HG03460 (cell line): ENCODE measurements around the gene GPR158.

Source experiments
- ATAC-seq: cut with Tn5 transposase; IDR thresholded peaks from one replicate; pipeline ENCODE4 v1.9.1; 2021; ENCODE audit not compliant: unreplicated experiment

The GPR158 gene

DNA sequence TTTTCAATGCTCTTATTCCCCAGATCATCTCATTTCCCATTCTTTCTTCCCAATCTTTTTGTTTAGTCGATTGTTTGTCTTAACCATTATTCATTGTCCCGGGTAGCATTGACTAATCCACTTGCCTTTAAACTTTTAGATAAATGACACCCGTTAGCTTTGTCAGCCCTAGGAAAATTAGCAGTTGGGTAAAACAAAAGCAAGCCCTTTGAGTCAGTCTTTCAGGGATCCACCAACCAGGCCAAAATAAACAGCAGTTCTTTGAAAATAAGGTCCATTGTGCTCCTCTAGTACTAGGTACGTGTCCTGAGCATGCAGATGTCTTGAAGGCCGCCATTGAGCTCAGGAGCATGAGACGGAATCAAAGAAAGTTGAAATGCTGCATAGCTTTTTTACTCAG lies 389.6 kb downstream of the GPR158 start:
- ATAC-seq = no peak

DNA sequence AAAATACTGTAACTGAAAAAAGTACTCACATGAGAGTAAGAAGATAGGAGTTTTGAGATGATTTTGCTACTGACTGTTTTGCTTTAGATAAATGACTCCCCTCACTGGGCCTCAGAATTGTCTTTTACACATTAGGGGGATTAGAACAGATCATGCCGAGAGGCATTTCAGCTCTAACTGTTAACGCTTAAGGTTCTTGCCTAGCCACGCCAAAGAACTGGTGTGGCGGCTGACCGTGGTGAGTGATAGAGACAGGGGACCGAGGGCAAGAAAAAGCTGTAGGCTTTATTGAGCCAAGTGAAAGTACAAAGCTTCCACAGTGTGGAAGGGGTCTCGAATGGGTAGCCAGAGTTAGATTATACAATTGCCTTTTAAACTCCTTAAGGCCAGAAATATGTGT lies 390.8 kb downstream of the GPR158 start:
- no peak for ATAC-seq

DNA sequence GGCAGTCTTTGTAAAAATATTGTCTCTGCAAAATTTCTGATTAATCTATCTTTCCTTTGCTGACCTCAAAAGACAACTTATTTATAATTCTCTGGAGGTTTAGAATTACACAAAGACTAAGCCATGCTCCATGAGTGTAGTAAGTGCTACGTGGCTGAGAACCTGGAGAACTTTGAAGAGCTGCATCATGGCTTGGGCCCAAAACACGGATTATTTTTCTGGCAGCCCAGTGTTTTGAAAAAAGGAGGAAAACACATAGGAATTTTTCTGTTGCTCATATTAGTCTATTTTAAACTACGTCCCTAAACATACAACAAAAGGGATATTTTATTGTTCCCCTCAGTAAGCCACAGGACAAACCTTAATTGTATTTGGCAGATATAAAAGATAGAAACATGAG lies 398.5 kb downstream of the GPR158 start:
- no peak for ATAC-seq

DNA sequence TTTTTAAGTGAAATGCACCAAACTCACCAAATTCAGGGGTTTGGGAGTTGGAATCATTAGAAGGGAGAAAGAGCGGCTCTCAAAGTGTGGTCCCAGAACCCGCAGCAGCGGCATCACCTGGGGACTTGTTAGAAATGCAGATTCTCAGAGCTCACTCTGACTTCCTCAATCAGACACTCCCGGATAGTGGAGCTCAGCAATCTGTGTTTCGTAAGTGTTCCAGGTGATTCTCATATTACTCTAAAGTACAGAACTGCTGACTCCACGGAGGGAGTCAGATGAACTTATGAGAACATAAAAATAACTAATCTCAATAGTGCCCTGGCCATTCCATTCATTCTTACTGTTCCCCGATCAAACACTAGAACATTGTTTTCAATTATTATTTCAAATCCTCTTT lies 400.5 kb downstream of the GPR158 start:
- ATAC-seq = no peak

DNA sequence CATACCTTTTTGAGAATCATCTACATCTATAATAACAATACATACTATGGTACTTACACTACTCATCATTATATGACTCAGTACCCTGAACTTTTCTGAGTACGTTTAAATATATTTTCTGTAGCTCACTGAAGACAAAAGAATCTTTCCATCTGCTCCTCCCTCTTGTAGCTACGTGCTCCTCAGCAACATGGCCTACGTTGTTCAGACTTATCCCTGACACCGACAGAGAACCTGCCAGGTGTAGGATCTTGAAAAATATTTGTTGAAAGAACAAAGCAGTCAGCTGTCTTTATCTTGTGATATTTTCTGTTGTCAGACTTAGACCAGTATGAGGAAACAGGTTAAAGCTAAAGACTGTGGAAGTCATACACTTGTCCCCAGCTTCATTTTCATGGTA lies 403.3 kb downstream of the GPR158 start:
- ATAC-seq = no peak

DNA sequence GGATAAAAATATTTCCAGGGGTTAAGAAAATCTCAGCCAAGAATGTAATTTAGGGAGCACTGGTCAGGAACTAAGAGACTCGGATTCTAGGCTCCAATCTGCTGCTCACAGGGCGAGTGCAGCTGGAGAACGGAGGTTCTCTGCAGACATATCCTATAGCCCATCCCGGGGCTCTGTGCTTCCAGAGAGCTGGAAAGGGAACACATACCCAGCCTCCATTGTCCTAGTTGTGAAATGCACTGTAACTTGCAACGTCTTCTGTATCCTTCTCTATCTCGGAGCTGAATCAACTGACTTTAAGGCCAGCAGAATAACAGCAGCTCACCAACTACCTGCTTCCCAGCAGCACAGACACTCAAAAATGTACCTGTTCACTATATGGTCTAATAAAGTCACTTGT lies 408.2 kb downstream of the GPR158 start:
- no peak for ATAC-seq

DNA sequence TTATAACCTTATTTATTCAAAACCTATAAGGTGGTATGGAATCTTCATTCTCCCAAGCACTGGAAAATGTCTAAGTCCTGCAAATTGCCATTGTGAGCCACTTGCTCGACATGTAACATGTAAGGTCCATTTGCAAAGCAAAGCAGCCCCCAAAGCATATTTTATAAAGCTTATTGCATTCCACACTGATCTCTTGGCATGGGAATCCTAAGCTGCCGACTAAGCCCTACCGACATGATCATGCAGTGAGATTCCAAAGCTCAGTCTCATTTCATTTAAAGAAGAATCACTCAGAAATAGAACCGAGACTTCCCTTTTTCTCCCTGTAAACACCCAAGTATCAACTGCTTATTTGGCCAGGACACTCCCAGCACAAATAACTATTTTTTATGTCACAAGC lies 425.9 kb downstream of the GPR158 start:
- no peak for ATAC-seq

DNA sequence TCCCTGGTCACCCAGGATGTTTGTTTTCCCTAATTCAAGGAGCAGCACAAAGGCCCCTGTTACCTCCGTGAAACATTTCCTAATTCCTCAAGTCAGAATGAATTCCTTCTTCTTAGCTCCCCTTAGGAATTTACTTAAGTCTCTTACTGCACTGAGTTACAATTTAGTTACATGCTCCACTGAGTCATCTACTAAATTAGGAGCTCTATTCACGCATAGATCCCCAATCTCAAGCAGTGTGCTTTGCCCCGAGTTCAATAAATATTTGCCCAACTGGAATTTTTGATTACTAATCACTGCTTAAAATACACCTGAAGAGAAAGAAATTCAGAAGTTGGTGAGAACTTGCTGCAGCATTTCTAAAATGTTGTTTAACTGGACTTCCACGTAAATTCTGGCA lies 429.8 kb downstream of the GPR158 start:
- no peak for ATAC-seq

DNA sequence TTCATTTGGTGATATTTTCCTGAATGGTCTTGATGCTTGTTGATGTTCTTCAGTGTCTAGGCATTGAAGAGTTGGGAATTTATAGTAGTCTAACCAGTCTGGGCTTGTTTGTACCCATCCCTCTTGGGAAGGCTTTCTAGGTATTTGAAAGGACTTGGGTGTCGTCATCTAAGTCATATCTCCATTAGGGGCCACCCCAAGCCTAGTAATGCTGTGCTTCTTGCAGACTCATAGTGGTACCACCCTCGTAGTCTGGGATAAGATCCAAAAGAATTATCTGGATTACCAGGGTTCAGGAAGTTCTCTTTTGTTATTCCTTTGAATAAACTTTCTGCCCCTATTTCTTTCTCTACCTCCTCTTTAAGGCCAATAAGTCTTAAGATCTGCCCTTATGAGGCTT lies 439.9 kb downstream of the GPR158 start:
- no peak for ATAC-seq

DNA sequence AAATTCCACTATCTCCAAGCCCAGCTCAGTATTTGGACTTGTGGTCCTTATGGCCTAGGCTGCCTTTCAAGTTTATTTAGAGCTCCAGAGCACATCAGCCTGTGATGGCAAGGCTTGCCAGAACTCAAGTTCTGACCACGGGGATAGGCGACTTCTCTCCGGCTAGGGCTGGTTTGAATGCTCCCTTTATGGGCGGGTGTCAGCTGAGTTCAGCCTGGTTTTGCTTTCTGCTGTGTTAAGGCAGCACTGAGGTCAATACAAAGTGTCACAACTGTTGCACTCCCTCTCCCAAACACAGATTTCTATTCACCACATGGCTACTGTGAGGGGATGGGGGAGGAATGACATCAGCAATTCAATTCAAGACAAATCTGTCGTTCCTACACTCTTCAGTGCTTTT lies 441.1 kb downstream of the GPR158 start:
- ATAC-seq = no peak

DNA sequence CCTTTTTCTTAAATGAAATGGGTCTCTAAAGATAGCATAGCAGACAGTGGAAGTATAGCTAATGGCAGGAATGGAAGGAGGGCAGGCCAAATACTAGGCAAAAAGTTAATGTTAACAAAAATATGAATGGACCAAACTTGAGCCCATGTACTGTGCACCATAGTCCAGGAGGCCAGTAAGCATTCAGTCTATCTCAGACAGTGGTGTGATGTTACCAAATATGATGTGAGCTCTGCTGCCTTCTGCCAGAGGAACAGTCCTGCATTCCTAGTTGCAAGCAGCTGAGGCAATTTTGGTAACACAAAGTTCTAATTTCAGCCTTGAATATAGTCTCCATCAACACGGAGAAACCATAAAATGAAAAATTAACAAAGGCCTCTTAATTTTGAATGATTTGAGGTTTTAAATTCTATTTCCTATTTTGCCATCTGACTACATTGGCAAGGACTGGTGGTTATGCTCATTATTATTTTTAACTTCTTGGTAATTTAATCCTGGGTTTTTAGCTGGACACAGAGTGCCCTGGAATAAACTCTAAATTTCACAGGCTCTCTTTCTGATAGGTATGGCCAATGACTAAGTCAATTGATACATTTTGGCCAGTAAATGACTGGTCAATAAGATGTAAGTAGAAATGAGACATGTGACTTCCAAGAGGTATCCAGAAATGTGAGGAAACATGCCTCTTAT lies 442.2 kb downstream of the GPR158 start:
- ATAC-seq = no peak

DNA sequence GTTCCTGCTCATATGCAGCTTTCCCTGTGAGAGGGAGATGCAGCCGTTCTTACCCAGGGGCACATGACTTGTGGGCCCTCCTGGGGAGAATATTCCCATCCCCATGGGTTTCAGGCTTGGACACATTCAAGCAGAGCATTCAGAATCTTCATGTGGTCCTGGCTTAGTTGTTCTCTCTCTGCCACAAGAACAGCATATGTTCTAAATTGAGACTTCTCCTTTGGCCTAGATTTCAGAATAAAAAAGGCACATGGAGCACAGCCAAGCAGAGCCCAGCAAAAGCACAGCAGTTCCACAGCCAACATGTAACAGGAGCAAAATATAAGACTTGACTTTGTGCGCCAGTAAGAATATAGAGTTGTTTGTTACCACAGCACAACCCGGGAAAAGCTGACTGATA lies 452.8 kb downstream of the GPR158 start:
- no peak for ATAC-seq

DNA sequence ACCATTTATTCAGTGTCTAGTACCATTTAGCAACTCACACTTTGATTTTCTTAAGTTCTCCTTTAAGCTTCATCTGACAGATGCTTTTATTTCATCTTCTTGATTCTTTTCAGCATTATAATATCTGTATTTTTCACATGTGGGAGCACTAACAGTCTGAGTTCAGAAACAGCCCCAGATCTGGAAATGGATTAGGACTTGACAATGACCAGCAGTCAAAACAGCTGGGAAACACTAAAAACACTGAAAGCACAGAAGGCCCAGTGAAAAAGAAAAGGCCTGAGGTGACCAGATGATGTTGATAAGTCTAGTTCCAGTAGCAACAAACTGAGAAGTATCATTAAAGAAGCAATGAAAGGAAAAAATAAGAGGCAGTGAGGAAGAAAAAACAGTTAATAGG lies 454.5 kb downstream of the GPR158 start:
- ATAC-seq = no peak

DNA sequence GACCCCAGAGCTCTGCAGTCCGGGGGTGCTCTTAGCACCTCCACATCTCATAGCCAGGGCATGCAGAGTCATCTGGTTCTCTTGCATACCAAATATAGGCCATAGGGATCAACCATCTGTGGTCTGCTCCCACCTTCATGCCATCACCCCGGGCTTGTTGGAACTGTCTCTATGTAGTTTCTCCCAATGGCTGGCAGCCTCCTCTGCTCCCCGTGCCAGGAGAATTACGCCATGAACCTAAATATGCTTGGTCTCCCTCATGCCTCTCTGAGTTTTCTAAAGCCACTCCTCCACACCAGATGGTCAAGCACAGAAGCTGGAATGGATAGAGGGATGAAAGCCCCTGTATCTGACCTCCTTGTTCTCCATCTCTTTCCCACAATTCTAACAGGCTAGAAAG lies 456.7 kb downstream of the GPR158 start:
- no peak for ATAC-seq

DNA sequence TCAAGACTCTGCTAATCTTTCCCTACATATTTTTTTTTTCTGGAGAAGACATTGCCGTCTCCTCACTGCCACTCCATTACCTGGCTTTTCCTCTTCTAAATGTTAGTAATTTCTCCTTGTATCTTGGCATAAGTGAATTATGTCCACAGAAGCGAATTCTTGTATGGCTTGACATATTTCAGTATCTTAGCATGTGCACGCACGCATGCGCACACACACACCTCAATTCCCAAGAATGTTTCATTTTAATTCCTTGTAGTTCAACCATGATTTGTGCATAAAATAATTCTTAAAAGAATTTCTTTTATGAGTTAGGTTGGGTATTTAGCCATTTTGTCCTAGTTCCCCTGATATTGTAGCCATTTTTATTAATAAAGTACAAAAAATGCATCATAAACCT lies 458.0 kb downstream of the GPR158 start:
- ATAC-seq = no peak

DNA sequence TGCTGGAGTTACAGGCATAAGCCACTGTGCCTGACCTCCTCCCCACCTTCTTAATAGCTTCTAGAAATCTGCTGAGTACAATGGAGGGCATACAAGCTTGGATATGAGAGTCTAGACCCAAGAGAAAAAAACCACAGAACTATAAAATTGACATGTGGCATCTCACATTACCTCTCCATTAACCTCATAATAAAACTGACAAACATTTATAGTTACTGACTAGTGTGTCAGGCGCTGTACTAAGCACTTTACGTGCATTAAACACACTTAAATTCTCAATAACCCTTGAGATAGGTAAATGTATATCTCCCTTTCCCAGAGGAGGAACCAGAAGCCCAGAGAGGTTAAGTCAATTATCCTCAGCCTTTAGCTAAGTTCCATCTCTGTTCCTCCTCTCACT lies 458.7 kb downstream of the GPR158 start:
- ATAC-seq = no peak

DNA sequence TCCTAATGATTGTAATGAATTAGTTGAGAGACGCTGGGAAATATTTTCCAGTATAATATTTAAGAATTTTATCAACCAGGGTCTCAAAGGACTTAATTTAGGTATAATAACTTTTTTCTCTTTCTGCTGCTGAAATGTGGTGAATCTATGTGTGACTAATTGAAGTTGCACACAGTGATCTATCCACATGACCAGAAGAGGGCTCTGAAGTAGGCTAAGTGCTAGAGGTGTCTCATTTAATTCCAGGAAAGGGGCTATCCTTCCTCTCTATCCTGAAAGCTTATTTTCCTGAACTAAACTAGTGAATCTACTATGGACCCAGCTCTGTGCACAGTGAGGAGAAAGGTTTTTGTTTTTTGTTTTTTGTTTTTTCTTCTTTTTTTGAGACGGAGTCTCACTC lies 464.8 kb downstream of the GPR158 start:
- no peak for ATAC-seq

DNA sequence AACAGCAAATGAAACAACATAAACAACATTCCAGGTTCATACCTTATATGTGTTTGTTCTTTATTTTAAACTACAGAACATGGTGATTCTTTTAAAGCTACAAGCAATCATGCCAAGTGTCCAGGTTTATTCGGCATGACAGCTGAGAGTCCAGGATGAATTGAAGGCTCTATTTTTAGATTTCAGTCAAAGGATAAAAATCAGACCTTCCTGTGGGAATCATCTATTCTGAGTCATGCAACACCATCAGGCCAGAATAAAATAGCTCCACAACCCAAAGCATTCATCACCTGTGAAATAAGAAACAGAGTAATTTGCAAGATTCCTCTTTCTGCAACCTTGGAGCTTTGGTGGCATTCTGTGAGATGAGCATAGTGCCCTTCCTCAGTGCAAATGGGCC lies 466.8 kb downstream of the GPR158 start:
- ATAC-seq = no peak

DNA sequence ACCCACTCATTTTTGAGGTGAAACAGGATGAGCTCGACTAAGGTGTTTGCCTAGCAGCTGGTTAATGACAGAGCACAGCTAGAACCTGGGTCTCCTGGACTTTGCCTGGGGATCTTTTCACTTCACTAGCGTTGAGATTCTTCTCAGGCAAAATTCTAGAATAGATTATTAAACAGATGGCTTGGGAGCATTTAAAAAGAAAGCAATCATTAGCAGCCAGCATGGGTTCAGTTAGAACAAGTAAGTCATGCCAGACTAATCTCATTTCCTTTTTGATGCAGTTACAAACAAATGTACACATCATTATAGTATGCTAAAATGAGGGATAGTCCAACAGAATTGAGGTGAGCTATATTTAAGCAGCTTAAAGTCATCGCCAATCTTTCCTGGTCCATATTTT lies 467.9 kb downstream of the GPR158 start:
- no peak for ATAC-seq

DNA sequence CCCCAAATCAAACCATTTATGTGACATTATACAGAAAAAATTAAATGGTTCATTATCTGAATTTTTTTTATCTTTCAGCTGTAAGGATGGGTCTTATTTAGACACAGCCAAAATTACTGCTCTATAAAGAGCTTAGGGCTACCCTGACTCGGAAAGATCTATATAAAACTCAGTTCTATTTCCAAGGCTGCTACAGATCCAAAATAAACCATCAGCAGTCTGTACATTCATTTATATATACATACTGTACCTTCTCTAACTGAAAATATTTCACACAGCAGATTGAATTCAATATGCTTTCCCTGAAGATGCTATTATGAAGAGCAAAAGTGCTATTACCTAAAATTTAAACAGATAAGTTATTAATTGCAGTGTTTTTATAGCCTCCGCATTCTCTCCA lies 471.6 kb downstream of the GPR158 start:
- no peak for ATAC-seq

DNA sequence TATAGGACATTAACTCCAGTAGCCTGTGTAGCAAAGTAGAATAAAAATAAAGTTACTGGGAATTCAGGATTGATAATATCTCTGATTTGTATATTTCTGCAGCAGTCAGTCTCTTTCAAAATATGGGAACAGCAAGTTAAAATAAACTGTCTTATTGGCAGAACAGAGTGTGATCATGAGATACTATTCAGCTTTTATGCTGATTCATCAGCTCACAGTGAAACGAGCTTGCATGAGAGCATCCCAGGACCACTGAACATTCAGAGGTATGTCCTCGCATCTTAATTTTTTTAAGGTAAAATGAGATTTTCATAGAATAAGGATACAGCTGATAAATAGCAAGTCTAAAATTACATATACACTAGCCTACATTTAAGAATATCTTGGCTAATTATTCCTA lies 476.7 kb downstream of the GPR158 start:
- no peak for ATAC-seq
